Activated CD4-positive, alpha-beta T cell treated with anti-CD3 and anti-CD28 coated beads for 48 hours (primary cell): ENCODE data around the gene WDR89.
"Not testable (repeated sequence)": the region's sequence is repeated elsewhere in the genome, so short reads cannot be mapped to it uniquely, and the experiment has no call there.

Source experiments
- DNase-seq: peaks from one replicate; pipeline ENCODE4 v3.0.0-alpha.2; 2020

Gene WDR89

DNA sequence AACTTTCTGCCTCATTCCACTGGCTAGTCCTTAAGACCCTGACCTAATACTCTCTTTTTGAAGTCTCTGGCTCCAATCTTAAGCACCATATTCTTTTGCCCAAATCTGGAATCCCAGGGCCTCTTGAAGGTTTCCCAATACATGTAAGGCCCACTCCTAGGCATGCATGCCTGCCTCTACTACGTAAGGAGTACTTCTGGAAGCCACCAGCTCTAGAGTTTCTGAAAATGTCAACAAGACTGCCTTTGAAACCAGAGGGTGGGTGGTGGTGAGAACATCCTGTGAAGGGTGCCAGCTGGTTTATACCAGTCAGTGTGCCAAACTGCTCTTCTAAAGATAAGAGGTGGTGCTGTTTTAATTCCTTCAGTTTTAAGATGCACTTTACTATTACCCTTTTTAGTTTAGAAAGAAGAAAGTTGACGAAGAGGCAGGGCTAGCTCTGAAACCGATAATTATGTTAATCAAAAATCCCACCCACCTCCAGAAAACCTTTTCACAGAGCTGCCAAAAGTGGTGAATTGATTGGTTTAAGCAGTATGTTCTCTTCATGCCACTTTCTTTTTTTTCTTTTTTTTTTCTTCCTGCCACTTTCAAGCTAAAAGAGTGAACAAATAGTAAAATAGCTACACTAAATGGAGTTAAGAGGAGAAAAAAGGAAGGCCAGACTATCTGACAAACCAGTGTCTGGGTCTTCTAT is 8.7 kb upstream of the WDR89 start:
- DNase-seq = peak; percentile 59

GRCh38 chr14:63647696-63648410 is 6.2 kb upstream of the WDR89 start:
- DNase-seq = peak; percentile 18

DNA sequence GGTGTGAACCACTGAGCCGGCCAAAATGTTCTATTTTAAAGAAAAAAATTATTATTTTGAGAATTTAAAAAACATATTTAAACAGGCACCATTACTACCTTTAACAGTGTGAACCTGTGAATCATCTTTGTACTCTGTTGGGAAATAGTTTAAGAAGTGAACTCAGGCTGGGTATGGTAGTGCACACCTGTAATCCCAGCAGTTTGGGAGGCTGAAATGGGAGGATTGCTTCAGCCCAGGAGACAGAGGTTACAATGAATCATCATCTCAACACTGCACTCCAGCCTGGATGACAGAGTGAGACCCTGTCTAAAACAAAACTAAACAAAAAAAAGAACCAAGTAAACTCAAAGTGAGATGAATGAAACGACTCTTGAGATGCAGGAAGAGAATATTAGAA is 3.1 kb upstream of the WDR89 start:
- DNase-seq = no peak

- no peak for DNase-seq
Observed at GRCh38 chr14:63642656-63643382, 1.1 kb upstream of the WDR89 start.

DNA sequence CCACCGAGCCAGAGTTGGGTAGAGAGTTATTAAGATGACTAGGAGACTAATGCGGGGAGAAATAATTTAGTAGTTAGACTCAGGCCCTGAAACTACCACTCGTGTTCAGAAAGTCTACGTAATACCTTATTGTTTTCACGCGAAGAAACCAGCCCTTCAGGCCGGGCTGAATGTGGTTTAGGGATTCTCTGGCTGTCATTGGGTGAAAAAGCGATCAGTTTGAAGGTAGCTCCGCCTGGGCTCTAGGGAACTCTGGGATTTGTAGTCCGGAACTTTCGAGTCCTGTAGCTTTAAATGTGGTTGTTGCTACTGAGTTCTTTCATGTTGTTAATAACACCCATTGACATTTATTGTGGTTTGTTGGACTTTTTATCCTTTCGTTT is 549 bp upstream of the WDR89 start:
- DNase-seq = peak; percentile 81

GRCh38 chr14:63638493-63638892 is 3.2 kb downstream of the WDR89 start:
- DNase-seq = no peak

DNA sequence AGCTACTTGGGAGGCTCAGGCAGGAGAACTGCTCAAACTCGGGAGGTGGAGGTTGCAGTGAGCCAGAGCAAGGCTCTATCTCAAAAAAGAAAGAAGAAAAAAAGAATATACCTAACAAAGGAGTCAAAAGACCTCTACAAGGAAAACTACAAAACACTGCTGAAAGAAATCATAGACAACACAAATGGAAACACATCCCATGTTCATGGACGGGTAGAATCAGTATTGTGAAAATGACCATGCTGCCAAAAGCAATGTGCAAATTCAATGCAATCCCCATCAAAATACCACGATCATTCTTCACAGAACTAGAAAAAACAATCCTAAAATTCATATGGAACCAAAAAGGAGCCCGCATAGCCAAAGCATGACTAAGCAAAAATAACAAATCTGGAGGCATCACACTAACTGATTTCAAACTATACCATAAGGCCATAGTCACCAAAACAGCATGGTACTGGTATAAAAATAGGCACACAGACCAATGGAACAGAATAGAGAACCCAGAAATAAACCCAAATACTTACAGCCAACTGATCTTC is 5.5 kb downstream of the WDR89 start:
- not testable (repeated sequence) for DNase-seq

- DNase-seq = no peak
Observed at GRCh38 chr14:63633801-63634200, 7.9 kb downstream of the WDR89 start.

GRCh38 chr14:63632932-63633514 is 8.6 kb downstream of the WDR89 start:
- DNase-seq = no peak

- no peak for DNase-seq
Observed at GRCh38 chr14:63624701-63625100, 17.0 kb downstream of the WDR89 start.

DNA sequence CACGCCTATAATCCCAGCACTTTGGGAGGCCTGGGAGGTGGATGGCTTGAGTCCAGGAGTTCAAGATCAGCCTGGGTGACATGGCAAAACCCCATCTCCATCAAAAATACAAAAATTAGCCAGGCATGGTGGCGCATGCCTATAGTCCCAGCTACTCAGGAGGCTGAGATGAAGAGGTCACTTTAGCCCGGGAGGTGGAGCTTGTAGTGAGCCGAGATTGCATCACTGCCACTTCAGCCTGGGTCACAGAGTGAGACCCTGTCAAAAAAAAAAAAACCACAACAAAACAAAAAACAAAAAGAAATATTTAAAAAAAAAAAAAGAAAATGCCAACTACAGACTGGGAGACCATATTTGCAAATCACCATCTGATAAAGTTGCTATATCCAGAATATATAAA is 17.5 kb downstream of the WDR89 start:
- no peak for DNase-seq

DNA sequence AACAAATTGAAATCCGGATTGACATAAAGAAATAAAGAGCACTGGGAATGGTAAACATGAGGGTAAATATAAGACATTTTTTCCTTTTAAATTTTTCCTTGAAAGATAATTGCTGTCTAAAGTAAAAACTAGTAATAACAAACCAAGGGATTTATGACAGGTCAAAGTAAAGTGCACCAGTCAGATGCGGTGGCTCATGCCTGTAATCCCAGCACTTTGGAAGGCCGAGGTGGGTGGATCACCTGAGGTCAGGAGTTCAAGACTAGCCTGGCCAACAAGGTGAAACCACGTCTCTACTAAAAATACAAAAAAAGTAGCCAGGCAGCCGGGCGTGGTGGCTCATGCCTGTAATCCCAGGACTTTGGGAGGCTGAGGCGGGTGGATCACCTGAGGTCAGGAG is 19.7 kb downstream of the WDR89 start:
- not testable (repeated sequence) for DNase-seq

GRCh38 chr14:63616015-63616414 is 25.7 kb downstream of the WDR89 start:
- no peak for DNase-seq

GRCh38 chr14:63614679-63615363 is 26.9 kb downstream of the WDR89 start:
- DNase-seq = no peak

- no peak for DNase-seq
Observed at GRCh38 chr14:63611078-63611477, 30.6 kb downstream of the WDR89 start.

GRCh38 chr14:63605041-63605532 is 36.6 kb downstream of the WDR89 start:
- no peak for DNase-seq

GRCh38 chr14:63604626-63605025 is 37.0 kb downstream of the WDR89 start:
- no peak for DNase-seq

DNA sequence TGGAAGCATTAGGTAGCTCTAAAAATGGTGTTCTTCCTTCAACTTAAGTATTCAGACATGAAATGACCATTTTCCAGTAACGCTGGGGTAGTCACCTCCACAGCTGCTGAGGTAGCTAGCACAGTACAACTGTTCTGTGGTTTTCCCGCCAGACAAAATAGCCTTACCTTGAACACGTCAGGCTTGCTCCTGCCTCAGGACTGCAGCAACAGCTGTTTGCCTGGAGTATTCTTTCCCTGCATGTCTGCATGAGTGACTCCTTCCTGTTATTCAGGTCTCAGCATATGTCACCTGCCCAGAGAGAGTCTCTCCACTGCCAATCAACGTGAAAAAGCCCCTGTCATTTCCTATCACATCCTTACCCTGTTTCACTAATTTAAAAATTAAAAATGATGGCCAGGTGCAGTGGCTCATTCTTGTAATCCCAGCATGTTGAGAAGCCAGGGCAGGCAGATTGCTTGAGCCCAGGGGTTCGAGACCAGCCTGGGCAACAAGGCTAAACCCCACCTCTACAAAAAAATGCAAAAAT is 37.9 kb downstream of the WDR89 start:
- no peak for DNase-seq

DNA sequence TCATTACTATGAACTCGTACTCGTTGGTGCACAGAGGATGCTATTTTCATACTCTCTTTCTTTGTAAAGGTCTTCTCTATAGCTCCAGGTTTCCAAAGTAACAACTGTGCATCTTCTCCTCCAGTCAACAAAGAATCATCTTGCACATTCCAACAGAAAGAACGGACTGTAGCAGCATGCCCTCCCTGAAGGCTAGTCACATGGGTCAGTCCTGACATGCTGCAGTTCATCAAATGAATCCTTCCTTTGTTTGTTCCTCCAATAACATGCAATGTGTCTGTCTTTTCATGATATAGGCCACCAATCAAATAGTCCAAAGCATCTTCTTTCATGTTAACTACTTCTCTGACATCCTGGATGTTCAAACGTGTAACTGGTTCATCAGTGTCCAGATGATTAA is 42.9 kb downstream of the WDR89 start:
- DNase-seq = no peak

GRCh38 chr14:63596998-63597658 is 44.5 kb downstream of the WDR89 start:
- DNase-seq = no peak
